WERI-Rb-1 (cell line): ENCODE results near the gene CD247.

ENCODE experiments used
- DNase-seq: peaks from one replicate; pipeline ENCODE4 v3.0.0-alpha.2; 2020
- H3K27ac ChIP-seq: fragments of 250-450 bp; sonication (Bioruptor Pico); 2 replicates; pipeline ENCODE4 v1.5.1; 2020; ENCODE audit warnings: mild to moderate bottlenecking, moderate library complexity
- H3K27me3 ChIP-seq: fragments of 250-450 bp; sonication (Bioruptor Pico); 2 replicates; pipeline ENCODE4 v1.5.1; 2021; ENCODE audit warnings: mild to moderate bottlenecking, low read depth, moderate library complexity; ENCODE audit not compliant: insufficient read depth, severe bottlenecking
- H3K36me3 ChIP-seq: fragments of 250-450 bp; sonication (Bioruptor Pico); 2 replicates; pipeline ENCODE4 v1.5.1; 2020; ENCODE audit warnings: mild to moderate bottlenecking, moderate library complexity
- H3K4me3 ChIP-seq: 2 replicates; pipeline ENCODE4 v1.5.1; 2011; ENCODE audit warnings: low read depth, mild to moderate bottlenecking, control low read depth, low read length
- H3K9me3 ChIP-seq: fragments of 250-450 bp; sonication (Bioruptor Pico); 2 replicates; pipeline ENCODE4 v1.5.1; 2021; ENCODE audit warnings: mild to moderate bottlenecking, moderate library complexity; ENCODE audit not compliant: severe bottlenecking
- CTCF ChIP-seq: IDR thresholded peaks from 2 replicates; pipeline ENCODE4 v1.5.1; 2011; ENCODE audit warnings: low read depth, mild to moderate bottlenecking, control low read depth, inconsistent platforms, low read length

Gene CD247

DNA sequence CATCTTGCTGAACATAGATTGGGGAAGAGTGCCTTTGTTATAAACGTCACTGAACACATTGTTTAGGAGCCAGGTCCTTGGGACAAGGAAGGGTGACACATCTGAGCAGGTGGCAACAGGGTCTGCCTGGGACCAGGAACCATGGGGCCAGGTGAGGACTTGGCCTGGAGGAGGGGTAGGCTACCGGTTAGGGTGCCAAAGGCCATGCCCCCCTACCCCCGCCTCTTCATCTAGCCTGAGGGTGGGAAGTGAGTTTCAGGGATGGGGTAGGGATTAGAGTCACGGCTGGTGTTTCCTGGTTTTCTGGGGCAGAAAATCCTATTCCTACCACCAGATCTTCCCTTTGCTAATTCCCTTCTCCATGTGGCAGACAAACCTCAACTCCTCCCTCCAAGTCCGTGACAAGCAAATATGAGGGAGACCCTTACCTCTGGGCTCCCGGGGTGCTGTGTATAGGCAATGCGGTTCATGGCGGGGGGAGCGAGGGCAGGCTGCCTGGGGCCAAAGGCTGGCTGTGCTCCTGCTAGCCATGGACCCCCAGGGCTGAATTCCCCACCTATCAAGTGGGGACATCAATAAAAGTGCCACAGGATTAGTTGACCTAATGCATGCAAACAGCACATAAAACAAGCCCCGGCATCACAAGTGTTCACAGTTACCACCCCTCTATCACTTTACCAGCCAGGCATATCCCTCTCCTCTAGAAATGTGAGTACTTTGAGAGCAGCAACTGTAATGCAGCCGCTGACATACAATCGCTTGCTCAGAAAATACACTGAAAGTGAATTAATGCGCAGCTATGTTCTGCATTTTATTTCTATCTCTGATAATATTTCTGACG, 14.5 kb downstream of the CD247 start:
- H3K27me3 ChIP-seq, result no peaks in the 10 kb centered on the region
- H3K9me3 ChIP-seq, result no peaks in the 10 kb centered on the region
- H3K4me3 ChIP-seq, result no peak overlapping the region
- TF ChIP-seq CTCF, result no peak
- no peaks in the 10 kb centered on the region for H3K36me3 ChIP-seq
- H3K27ac ChIP-seq, result no peak overlapping the region
- DNase-seq, result no peak

- Histone ChIP-seq H3K36me3 (no peaks in the 10 kb centered on the region), H3K9me3 (no peaks in the 10 kb centered on the region), H3K27me3 (no peaks in the 10 kb centered on the region), H3K4me3 (no peak overlapping the region), H3K27ac (no peak overlapping the region)
- no peak for DNase-seq
- no peak for TF ChIP-seq CTCF
Observed at GRCh38 chr1:167502719-167503462, 15.4 kb downstream of the CD247 start.

- H3K4me3 ChIP-seq, result no peak overlapping the region
- H3K27me3 ChIP-seq, result no peaks in the 10 kb centered on the region
- no peak overlapping the region for H3K27ac ChIP-seq
- DNase-seq, result no peak
- TF ChIP-seq CTCF, result no peak
- H3K36me3 ChIP-seq, result no peaks in the 10 kb centered on the region
- no peaks in the 10 kb centered on the region for H3K9me3 ChIP-seq
Observed at GRCh38 chr1:167502192-167502551, 16.2 kb downstream of the CD247 start.

DNA sequence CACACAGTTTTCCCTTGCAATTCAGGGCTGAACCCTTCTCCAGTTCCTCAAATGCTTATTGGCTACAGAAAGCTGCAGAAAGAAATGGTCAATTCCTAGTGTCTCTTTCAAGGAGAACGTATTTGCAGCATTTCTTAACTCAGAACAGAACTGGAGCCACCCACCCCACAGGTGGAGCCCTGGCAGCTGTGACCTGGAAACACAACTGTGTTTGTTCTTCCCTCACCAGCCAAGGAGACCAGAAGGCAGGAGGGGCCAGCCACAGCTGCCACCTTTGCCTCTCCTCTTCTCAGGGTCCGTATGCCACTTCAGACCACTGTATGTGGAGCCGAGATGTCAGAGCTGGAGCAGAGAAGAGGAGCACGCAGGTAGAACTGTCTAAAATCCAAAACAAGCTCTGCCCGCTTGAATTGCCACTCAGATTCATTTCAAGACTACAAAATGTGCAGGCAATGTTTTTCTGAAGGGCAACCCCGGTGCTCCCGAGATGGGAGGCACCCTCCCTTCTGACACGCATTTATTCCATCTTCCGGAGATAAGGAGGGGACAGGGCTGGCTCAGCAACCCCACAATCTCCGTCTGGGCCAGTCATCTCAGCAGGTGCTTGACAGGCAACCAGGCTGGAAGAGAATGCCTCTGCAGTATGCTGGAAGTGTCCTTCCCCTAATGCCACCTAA, 16.7 kb downstream of the CD247 start:
- Histone ChIP-seq H3K27ac (no peak overlapping the region), H3K9me3 (no peaks in the 10 kb centered on the region), H3K36me3 (no peaks in the 10 kb centered on the region), H3K27me3 (no peaks in the 10 kb centered on the region), H3K4me3 (no peak overlapping the region)
- no peak for TF ChIP-seq CTCF
- no peak for DNase-seq

- no peak overlapping the region for H3K27ac ChIP-seq
- no peaks in the 10 kb centered on the region for H3K9me3 ChIP-seq
- no peak for DNase-seq
- TF ChIP-seq CTCF, result no peak
- no peaks in the 10 kb centered on the region for H3K27me3 ChIP-seq
- H3K36me3 ChIP-seq, result no peaks in the 10 kb centered on the region
- H3K4me3 ChIP-seq, result no peak overlapping the region
Observed at GRCh38 chr1:167500283-167500860, 18.0 kb downstream of the CD247 start.
